Nucleus accumbens (tissue), 56 donors: ENCODE results near the gene ADCY9.
A peak's percentile ranks its signal among the peaks of the same experiment; 100 is the strongest.
"Not testable (repeated sequence)": the region's sequence is repeated elsewhere in the genome, so short reads cannot be mapped to it uniquely, and the experiment has no call there.

Experiments
- DNase-seq, 56 donors: peaks; one replicate each; lab custom pipeline; 2025; lab: John Stamatoyannopoulos, UW

The ADCY9 gene

DNA sequence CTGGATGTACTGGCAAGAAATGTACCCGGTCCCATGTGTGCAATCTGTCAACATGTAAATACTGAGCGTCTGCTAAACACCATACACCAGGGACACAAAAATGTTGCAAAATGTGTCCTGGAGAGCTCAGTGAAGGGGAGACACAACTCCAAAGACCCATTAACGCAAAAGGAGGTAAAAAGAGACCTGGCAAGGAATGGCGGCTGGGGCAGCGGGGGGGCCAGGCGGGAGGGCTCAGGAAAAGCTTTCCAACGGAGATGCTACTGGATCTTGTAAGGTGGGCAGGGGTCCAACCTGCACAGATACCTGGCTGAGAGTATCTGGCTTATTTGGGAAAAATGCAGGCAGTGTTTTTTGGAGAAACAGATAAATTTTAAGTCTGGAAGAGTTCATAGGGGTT lies 40.7 kb downstream of the ADCY9 start:
- no peak for DNase-seq

DNA sequence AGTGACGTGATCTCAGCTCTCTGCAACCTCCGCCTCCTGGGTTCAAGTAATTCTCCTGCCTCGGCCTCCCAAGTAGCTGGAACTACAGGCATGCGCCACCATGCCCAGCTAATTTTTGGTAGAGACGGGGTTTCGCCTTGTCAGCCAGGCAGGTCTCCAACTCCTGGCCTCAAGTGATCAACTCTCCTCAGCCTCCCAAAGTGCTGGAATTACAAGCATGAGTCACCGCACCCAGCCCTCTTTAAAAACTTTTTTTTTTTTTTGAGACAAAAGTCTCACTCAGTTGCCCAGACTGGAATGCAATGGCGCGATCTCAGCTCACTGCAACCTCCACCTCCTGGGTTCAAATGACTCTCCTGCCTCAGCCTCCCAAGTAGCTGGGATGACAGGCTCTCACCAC lies 43.1 kb downstream of the ADCY9 start:
- DNase-seq = not testable (repeated sequence)

DNA sequence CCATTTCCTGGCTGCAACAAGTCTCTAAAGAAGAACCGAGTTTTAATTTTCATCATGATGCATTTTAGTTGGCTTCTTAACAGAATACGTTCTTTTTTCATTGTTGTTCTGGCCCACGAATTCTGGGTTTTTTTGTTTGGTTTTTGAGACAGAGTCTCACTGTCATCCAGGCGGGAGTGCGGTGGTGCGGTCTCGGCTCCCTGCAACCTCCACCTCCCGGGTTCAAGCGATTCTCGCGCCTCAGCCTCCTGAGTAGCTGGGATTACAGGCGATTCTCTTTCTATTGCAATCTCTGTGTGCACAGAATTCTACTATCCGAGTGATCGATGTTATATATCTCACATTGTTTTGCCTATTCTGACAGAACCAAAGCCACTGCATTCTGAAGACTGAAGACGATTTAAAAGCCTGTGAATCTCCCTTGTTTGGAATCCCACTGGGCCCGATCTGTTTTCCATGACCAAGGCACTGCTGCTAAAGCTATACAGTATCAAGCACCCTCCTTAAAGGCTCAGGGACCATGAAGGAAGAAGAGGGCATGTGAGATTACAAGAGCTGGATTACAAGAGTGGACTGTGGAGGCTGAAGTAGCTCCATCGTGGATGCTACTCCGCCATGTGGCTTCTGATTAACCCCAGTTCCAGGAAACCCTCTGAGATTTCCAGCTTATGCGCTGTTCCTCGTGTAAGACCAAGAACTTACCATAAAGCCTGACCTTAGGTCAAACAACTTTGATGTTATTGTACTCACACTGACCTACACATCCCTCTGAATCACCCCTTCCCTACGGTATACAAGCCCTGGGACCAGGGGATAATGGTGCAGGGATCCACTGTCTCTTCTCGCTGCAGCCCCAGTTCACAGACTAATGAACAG lies 44.3 kb downstream of the ADCY9 start:
- no peak for DNase-seq

- DNase-seq = no peak
These were observed 45.3 kb downstream of the ADCY9 start for GRCh38 chr16:4070936-4071335.

DNA sequence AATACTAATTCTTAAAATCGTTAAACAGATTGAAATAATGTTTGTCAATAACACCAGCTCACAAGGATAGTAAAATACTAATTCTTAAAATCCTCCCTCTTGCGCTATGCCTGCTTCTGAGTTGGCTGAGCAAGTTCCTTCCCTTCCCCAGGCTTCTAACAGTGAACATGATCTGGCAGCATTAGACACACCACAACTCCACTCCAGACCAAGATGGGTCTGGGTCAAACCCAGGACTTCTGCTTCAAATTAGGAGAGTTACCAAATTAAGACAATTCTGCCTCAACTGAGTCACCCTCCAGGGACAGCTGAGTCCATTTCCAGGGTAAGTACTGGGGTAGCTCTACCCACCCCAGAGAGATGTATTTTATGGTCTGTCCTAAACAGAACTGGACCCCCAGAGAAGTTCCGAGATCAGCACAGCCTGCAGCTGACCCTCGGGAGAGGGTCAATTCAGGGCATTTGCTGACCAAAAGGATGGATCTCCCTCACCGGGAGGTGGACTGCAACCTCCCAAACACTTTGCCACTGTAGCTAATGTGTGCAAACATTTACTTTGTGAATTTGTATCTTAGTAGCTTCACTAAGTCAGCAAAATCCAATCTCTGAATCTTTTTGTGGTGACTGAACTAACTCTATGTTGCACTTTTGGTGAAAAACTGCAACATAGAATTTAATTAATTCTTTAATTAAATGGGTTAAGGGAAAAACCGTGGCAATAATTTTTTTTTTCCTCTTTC lies 48.8 kb downstream of the ADCY9 start:
- DNase-seq = no peak

- DNase-seq = no peak
These were observed 51.3 kb downstream of the ADCY9 start for GRCh38 chr16:4064950-4065352.

DNA sequence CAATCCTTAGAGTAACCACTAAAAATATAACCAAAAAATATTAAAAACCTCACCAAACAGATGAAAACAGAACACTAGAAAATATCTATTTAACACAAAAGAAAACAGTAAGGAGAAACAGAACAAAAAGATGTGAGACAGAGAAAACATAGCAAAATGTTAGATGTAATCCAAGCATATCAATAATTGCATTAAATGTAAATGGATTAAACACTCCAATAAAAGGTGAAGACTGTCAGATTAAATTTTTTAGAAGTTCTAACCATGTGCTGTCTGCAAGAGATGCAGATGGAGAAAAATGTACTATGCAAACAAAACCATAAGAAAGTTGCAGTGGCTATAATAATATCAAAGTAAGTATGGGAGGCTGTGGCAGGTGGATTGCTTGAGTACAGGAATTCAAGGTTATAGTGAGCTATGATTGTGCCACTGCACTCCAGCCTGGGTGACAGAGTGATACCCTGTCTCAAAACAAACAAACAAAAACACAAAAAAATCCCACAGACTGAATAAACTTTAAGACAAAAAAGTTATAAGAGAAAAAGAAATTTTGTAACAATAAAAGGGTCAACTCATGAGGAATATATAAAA lies 53.9 kb downstream of the ADCY9 start:
- no peak for DNase-seq

DNA sequence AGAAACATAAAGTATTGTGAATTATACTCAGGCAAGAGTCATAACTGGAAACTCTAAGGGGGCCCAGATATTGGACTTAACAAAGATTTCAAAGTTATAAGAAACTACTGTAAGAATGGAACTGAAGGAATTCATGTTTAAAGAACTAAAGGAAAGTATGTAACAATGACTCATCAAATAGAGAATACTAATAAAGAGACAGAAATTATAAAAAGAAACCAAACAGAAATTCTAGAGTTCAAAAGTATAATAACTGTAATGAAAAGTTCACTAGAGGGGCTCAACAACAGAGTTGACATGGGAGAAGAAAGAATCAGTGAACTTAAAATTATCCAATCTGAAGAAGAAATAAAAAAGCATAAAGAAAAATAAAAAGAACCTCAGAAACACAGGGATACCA lies 55.4 kb downstream of the ADCY9 start:
- no peak for DNase-seq

- no peak for DNase-seq
These were observed 56.2 kb downstream of the ADCY9 start for GRCh38 chr16:4060009-4060408.

DNA sequence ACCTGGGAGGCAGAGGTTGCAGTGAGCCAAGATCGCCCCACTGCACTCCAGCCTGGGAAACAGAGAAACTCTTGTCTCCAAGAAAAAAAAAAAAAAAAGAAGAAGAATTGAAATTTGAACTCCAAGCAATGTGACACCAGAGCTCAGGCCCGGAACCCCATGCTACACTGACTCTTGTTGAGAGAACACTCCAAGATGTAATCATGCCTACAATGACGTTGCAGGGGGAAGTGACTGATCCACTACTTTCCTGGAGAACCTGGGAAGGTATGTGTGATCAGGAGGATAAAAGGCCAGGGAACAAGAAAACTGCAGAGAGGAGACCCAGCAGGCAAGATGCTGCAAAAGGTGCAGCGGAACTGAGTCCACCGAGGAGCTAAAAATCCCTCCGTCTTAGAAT lies 57.9 kb downstream of the ADCY9 start:
- no peak for DNase-seq

DNA sequence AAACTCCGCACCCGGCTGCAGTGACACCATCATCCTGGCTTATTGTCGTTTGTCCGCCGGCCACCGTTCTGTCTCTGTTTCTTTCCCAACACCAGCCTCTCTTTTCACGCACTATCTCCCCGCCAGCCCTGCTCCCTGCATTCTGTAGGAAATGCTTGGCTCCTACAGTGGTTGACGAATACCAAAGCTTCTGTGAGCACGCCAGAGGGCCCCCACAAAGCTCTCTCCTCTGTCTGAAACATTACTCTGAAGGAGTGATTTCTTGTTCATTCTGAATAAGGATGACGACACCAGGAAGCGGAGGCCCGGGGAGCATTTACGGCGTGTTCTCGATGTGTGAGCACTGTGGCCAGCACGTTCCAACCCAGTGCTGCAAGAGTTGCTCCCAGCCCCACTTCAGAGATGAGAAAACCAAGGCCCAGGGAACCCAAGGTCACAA lies 58.8 kb downstream of the ADCY9 start:
- no peak for DNase-seq

- no peak for DNase-seq
These were observed 59.8 kb downstream of the ADCY9 start for GRCh38 chr16:4056161-4057105.

DNA sequence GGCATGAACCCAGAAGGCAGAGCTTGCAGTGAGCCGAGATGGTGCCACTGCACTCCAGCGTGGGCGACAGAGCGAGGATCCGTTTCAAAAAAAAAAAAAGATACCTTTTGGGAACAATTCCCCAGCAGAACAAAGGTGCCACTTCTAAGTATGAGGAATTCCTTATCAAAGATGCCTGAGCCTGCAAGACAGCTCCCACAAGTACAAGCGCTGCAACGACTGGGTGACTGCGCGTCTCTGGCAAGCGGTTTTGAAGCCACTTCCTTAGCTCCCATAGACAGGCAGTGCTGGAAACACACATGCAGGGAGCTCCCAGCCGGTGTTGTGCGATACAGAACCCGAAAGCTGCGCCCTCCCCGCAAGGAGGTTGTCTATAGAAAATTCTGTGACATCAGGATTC lies 60.5 kb downstream of the ADCY9 start:
- DNase-seq = peak in 6 of 56 donors; percentile 9 to 39 (median 20)

DNA sequence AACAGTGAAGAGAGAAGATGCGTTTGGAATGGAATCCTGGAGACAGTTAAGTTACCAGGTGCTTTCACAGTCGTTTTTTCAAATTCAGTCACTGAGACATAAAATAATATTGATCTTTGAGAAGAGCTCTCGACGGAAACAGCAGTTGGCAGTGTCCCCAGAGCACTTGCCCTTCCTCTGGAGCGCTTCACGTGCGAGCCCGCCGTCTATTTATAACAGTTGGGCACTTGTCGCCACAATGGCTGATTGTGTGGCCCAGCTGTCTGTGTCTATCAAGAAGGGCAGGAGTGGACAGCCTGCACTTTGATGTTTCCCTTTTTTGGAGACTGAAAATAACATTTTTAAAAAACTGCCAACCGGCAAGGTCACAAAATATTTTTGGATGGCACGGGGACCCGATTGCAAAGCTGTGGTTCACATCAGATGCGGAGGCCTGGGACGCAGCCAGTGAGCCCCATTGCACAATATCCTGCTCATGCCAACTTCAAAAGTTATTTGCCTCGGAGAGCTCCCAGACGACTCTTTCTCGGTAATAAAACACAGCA lies 62.9 kb downstream of the ADCY9 start:
- DNase-seq = peak in 50 of 56 donors; percentile 13 to 85 (median 60)

DNA sequence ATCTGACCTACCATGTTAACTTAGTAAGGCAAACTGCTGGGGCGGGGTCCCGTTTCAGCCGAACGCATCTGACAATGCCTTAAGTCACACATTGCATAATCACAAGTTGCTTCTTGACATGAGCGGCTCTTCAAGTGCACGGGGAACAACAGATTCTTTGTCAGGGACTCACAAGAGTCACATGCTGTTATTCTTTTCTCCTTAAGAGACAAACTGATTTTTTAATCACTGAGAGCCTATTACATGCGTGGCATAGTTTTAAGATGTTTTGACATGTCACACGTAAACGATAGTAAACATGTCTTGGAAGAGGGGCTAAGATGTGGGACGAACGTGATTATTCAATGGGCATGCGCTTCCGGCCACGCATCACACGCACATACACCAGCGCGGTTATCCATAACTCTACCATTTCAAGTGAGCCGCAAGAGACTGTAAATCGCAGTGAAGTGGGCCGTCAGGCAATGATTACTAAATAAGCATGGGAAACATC lies 63.4 kb downstream of the ADCY9 start:
- peak in 7 of 56 donors; percentile 7 to 51 (median 14) for DNase-seq

DNA sequence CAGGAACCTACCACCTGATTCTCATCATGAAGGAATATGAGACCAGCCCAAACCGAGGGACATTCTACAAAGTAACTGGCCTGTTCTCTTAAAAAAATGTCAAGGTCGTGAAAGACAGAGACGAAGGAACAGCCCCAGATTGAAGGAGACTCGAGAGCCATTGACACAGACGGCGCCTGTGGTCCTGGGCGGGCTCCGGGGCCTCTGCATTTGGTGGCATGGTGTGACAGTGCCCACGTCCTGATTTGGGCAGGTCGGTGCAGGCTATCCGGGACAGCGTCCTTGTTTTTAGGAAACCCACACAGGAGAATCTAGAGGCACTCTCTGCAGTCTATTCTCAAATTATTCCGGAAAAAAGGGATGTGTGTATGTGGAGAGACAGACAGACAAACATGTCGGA lies 64.1 kb downstream of the ADCY9 start:
- no peak for DNase-seq

GRCh38 chr16:4051591-4051990 lies 64.7 kb downstream of the ADCY9 start:
- no peak for DNase-seq

DNA sequence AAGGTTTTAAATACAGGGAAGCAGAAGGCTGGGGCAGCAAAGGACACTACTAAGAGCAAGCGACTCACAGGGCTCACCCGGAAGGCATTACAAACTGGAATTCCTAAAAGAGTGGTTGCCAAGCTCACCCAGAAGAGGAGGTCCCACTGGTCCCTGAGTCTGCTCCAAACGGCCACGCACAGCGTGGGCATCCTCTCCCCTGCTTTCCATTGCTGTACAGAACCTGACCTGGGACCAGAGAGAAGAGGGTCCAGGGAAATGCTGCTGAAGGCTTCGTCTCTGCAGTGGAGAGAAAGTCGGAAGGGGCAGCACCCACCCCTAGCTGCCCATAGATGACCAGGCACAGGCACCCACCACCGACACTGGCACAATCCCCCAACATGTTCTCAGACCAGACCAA lies 67.2 kb downstream of the ADCY9 start:
- DNase-seq = no peak

DNA sequence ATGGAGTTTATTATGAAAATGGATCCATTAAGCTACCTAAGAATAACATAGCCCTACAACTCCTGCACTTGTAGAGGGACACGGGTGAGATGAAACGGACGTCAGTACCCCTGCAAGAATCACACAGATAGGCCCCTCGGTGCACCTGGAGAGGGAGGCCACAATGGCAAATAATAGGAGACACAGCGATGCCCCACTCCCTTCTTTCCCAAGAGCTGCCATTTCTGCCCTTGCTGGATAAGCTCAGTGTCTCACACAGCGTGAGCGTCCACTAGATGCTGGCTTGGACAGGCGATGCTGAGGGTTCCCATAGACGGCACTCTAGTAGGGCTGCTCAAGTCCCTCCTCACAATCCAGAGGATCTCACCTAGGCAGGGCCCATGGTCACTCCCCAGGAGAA lies 67.8 kb downstream of the ADCY9 start:
- DNase-seq = no peak

DNA sequence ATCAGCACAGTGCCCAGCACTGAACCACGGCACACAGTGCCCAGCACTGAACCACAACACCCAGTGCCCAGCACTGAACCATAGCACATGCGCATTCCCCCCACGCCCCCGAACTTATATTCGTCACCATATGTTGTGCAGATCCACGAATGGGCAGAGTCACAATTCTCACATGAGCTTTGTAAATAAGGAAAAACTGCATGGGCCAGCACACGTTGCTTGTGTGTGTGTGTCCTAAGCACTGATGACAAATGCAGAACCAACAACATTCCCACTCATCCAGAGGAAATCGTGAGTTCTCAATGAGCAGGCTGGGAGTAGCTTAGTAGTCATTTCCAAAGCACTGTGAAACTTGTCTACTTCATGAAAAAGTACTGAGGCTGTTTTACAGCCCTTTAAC lies 70.0 kb downstream of the ADCY9 start:
- no peak for DNase-seq
